Endodermal cell (in vitro differentiated cells): ENCODE data around the gene SLC19A1. TPM values are rescaled to one million over a fixed set of nuclear protein-coding genes. Genes with fewer than 3 reads are reported as not detected.

Experiments used
- DNase-seq: peaks from one replicate; pipeline ENCODE4 v3.0.0-alpha.2; 2017
- H3K27ac ChIP-seq: 2 replicates; pipeline ENCODE4 v1.5.1; 2013; ENCODE audit warnings: mild to moderate bottlenecking, low read depth, low read length, moderate library complexity
- H3K27me3 ChIP-seq: 2 replicates; pipeline ENCODE4 v1.6.1; 2013; ENCODE audit warnings: mild to moderate bottlenecking, low read length, moderate library complexity; ENCODE audit not compliant: insufficient read depth, control insufficient read depth, poor library complexity, severe bottlenecking
- H3K36me3 ChIP-seq: 2 replicates; pipeline ENCODE4 v1.7.0; 2013; ENCODE audit warnings: mild to moderate bottlenecking, low read length, moderate library complexity; ENCODE audit not compliant: control insufficient read depth, insufficient read depth
- H3K4me1 ChIP-seq: one replicate; pipeline ENCODE4 v1.7.0; 2013; ENCODE audit warnings: low read length; ENCODE audit not compliant: control insufficient read depth, insufficient read depth
- H3K4me3 ChIP-seq: 2 replicates; pipeline ENCODE4 v1.5.1; 2013; ENCODE audit warnings: mild to moderate bottlenecking, low read length, moderate library complexity
- H3K9ac ChIP-seq: 2 replicates; pipeline ENCODE4 v1.6.1; 2013; ENCODE audit warnings: mild to moderate bottlenecking, low read length, moderate library complexity; ENCODE audit not compliant: poor library complexity, severe bottlenecking; ENCODE audit errors: extremely low read depth
- H3K9me3 ChIP-seq: 2 replicates; pipeline ENCODE4 v1.6.1; 2013; ENCODE audit warnings: mild to moderate bottlenecking, low read length, moderate library complexity; ENCODE audit not compliant: control insufficient read depth
- H3K27ac Mint-ChIP-seq: 2 replicates; pipeline ENCODE4 v1.8.0; 2020; ENCODE audit warnings: mixed read lengths
- H3K27me3 Mint-ChIP-seq: 2 replicates; pipeline ENCODE4 v1.8.0; 2021; ENCODE audit warnings: mild to moderate bottlenecking, mixed read lengths; ENCODE audit not compliant: insufficient read depth
- H3K36me3 Mint-ChIP-seq: 2 replicates; pipeline ENCODE4 v1.8.0; 2020; ENCODE audit warnings: low read depth, mixed read lengths
- H3K4me1 Mint-ChIP-seq: 2 replicates; pipeline ENCODE4 v1.8.0; 2020; ENCODE audit warnings: mixed read lengths
- H3K4me3 Mint-ChIP-seq: 2 replicates; pipeline ENCODE4 v1.8.0; 2020; ENCODE audit warnings: mild to moderate bottlenecking, moderate library complexity, mixed read lengths
- H3K9me3 Mint-ChIP-seq: 2 replicates; pipeline ENCODE4 v1.8.0; 2020; ENCODE audit warnings: mild to moderate bottlenecking, mixed read lengths
- CTCF ChIP-seq: fragments of 200-600 bp; sonication (generic); conservative IDR thresholded peaks from 2 replicates; pipeline ENCODE4 v1.5.0; 2021; ENCODE audit warnings: antibody characterized with exemption, mild to moderate bottlenecking
- WGBS, 2 experiments: methylation state at CpG; one replicate each; pipeline versions ENCODE4 v1.1.5 to v1.1.7; 2013; ENCODE audit warnings: missing lambda C conversion rate in 2 of 2, mixed read lengths in 1 of 2; ENCODE audit not compliant: insufficient coverage in 1 of 2, insufficient read length in 1 of 2; 5-methylcytosine and 5-hydroxymethylcytosine counted together
- total RNA-seq, 2 donors: library from RNA; stranded (reverse); fragmentation: NEBNext Ultra II Directional in 1 of 2; extraction: Animal tissue kit (Norgen Biotek cat#: 25700) in 1 of 2; gene quantifications; 2 replicates in 1 of 2; 3 replicates in 1 of 2; pipeline ENCODE4 v1.2.1, GENCODE V29; 2021

The SLC19A1 gene
- total RNA-seq, 2 donors from 2014 or later = 28.8 to 29.4 TPM

GRCh38 chr21:45507523-45507875, 34.7 kb downstream of the SLC19A1 start:
- Histone ChIP-seq H3K27ac (no peak overlapping the region), H3K9ac (no peak overlapping the region), H3K36me3 (peaks cover 4% of the 10 kb centered on the region), H3K4me3 (no peak overlapping the region), H3K9me3 (no peaks in the 10 kb centered on the region), H3K27me3 (no peaks in the 10 kb centered on the region), H3K4me1 (no peaks in the 10 kb centered on the region)
- H3K4me3 Mint-ChIP-seq = no peak overlapping the region
- no peaks in the 10 kb centered on the region for H3K4me1 Mint-ChIP-seq
- TF ChIP-seq CTCF = no peak
- 93 to 100% methylated on average over 5 to 9 of the region's 9 CpGs for WGBS, 2 experiments
- no peaks in the 10 kb centered on the region for H3K9me3 Mint-ChIP-seq
- no peaks in the 10 kb centered on the region for H3K27me3 Mint-ChIP-seq
- DNase-seq = no peak
- no peak overlapping the region for H3K27ac Mint-ChIP-seq
- peaks cover 25% of the 10 kb centered on the region for H3K36me3 Mint-ChIP-seq

- Histone ChIP-seq H3K36me3 (peaks cover 8% of the 10 kb centered on the region), H3K4me3 (no peak overlapping the region), H3K9ac (no peak overlapping the region), H3K27ac (no peak overlapping the region), H3K9me3 (no peaks in the 10 kb centered on the region), H3K27me3 (no peaks in the 10 kb centered on the region), H3K4me1 (no peaks in the 10 kb centered on the region)
- 84% methylated on average over 13 of the region's 13 CpGs; no CpG with 5 or more reads in 1 of the 2 experiments for WGBS, 2 experiments
- no peak overlapping the region for H3K27ac Mint-ChIP-seq
- H3K9me3 Mint-ChIP-seq = no peaks in the 10 kb centered on the region
- H3K4me3 Mint-ChIP-seq = no peak overlapping the region
- no peaks in the 10 kb centered on the region for H3K4me1 Mint-ChIP-seq
- DNase-seq = peak; percentile 35
- H3K36me3 Mint-ChIP-seq = peaks cover 30% of the 10 kb centered on the region
- no peaks in the 10 kb centered on the region for H3K27me3 Mint-ChIP-seq
- TF ChIP-seq CTCF = no peak
Observed at GRCh38 chr21:45506836-45507522, 35.3 kb downstream of the SLC19A1 start.

GRCh38 chr21:45506241-45506817, 35.9 kb downstream of the SLC19A1 start:
- H3K9me3 Mint-ChIP-seq = no peaks in the 10 kb centered on the region
- Histone ChIP-seq H3K27me3 (no peaks in the 10 kb centered on the region), H3K27ac (no peak overlapping the region), H3K4me3 (no peak overlapping the region), H3K9ac (no peak overlapping the region), H3K36me3 (peaks cover 8% of the 10 kb centered on the region), H3K9me3 (no peaks in the 10 kb centered on the region), H3K4me1 (no peaks in the 10 kb centered on the region)
- DNase-seq = peak; percentile 49
- H3K36me3 Mint-ChIP-seq = peaks cover 27% of the 10 kb centered on the region
- no peaks in the 10 kb centered on the region for H3K27me3 Mint-ChIP-seq
- 89 to 93% methylated on average over 15 to 22 of the region's 22 CpGs for WGBS, 2 experiments
- H3K4me1 Mint-ChIP-seq = no peaks in the 10 kb centered on the region
- TF ChIP-seq CTCF = no peak
- no peak overlapping the region for H3K4me3 Mint-ChIP-seq
- no peak overlapping the region for H3K27ac Mint-ChIP-seq
